Activated T-helper 17 cell treated with anti-CD3 and anti-CD28 coated beads, Interleukin-2, amount 50 U/mL, for 72 hours (primary cell): ENCODE measurements around the gene HES7. TPM values are rescaled to one million over a fixed set of nuclear protein-coding genes. Genes with fewer than 3 reads are reported as not detected.
A peak's percentile ranks its signal among the peaks of the same experiment; 100 is the strongest.
"Not testable (repeated sequence)": the region's sequence is repeated elsewhere in the genome, so short reads cannot be mapped to it uniquely, and the experiment has no call there.

Experiments used
- ATAC-seq: fragments of 150-1000 bp; cut with Tn5 transposase; replicated peaks from 2 replicates; pipeline ENCODE4 v1.10.0; 2021; ENCODE audit warnings: mild to moderate bottlenecking, moderate library complexity
- H3K27ac Mint-ChIP-seq: one replicate; pipeline ENCODE4 v1.8.0; 2022; ENCODE audit warnings: mixed read lengths
- H3K27me3 Mint-ChIP-seq: one replicate; pipeline ENCODE4 v1.8.0; 2022; ENCODE audit warnings: mixed read lengths
- H3K36me3 Mint-ChIP-seq: one replicate; pipeline ENCODE4 v1.8.0; 2022; ENCODE audit warnings: low read depth, mild to moderate bottlenecking, mixed read lengths
- H3K4me1 Mint-ChIP-seq: one replicate; pipeline ENCODE4 v1.8.0; 2022; ENCODE audit warnings: mixed read lengths
- H3K4me3 Mint-ChIP-seq: one replicate; pipeline ENCODE4 v1.8.0; 2022; ENCODE audit warnings: mild to moderate bottlenecking, mixed read lengths
- H3K9me3 Mint-ChIP-seq: one replicate; pipeline ENCODE4 v1.8.0; 2022; ENCODE audit warnings: mixed read lengths
- total RNA-seq, 2 donors: library from RNA; stranded (reverse); gene quantifications; one replicate each; pipeline ENCODE4 v1.2.3, GENCODE V29; 2022

The HES7 gene
- total RNA-seq, 2 donors from 2014 or later: 2.9 to 10.0 TPM

DNA sequence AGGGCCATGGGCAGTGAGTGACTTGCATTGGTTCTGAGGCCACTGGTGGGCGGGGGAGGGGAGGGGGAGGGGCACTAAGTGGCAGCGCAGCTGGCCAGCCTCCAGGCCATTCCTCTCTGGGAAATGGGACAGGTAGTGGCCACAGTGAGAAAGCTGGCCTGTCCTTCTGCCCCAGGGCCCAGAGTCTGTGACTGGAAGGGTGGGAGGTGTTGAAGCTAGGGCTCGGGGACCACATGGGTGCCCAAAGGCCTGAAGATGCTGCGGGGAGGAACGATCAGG, 36.0 kb downstream of the HES7 start:
- no peak for ATAC-seq
- H3K9me3 Mint-ChIP-seq: no peaks in the 10 kb centered on the region
- peaks cover 19% of the 10 kb centered on the region for H3K27me3 Mint-ChIP-seq
- H3K27ac Mint-ChIP-seq: no peak overlapping the region
- no peaks in the 10 kb centered on the region for H3K4me1 Mint-ChIP-seq
- H3K4me3 Mint-ChIP-seq: no peak overlapping the region
- H3K36me3 Mint-ChIP-seq: no peaks in the 10 kb centered on the region

GRCh38 chr17:8087075-8087951, 36.6 kb downstream of the HES7 start, which contains the start of gene ALOX12B:
Gene ALOX12B (minus strand): TSS chr17:8087716. CDS start chr17:8087442, 274 bp downstream.
- no peak within 1 kb of the TSS for H3K27ac Mint-ChIP-seq

GRCh38 chr17:8084250-8084649, 39.7 kb downstream of the HES7 start:
- Mint-ChIP-seq H3K4me3 (no peak overlapping the region), H3K4me1 (no peaks in the 10 kb centered on the region), H3K9me3 (no peaks in the 10 kb centered on the region), H3K27me3 (peaks cover 7% of the 10 kb centered on the region), H3K36me3 (peaks cover 21% of the 10 kb centered on the region), H3K27ac (no peak overlapping the region)
- no peak for ATAC-seq

More at GRCh38 chr17:8087075-8087951, 36.6 kb downstream of the HES7 start, which contains the start of gene ALOX12B:
- Mint-ChIP-seq H3K4me3 (no peak within 1 kb of the TSS), H3K27me3 (peaks cover 16% of the 10 kb centered on the region), H3K4me1 (no peaks in the 10 kb centered on the region), H3K36me3 (no peaks in the 10 kb centered on the region), H3K9me3 (no peaks in the 10 kb centered on the region)
- ATAC-seq: no peak

DNA sequence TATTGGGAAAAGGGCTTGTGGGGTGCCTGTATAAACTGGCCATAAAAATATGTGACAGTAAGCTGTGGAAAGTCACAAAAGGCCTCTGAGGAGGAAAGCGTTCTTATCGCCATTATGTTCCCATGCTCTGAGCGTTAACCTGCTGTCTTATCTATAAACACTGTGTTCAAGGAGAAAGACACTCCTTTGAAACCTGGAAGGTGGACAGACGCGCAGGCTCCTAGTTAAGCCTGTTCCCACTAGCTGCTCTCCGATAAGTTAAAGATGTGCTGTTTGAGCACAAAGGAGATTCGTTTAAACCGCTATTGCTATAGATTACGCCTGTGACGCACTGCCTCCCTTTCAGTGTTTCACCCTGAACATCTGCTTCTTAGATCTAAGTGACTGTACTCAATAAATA, 41.6 kb downstream of the HES7 start:
- Mint-ChIP-seq H3K27ac (no peak overlapping the region), H3K27me3 (no peaks in the 10 kb centered on the region), H3K4me3 (no peak overlapping the region), H3K36me3 (peaks cover 21% of the 10 kb centered on the region), H3K9me3 (no peaks in the 10 kb centered on the region), H3K4me1 (no peaks in the 10 kb centered on the region)
- ATAC-seq: no peak

GRCh38 chr17:8081876-8082275, 42.0 kb downstream of the HES7 start:
- no peaks in the 10 kb centered on the region for H3K9me3 Mint-ChIP-seq
- H3K4me1 Mint-ChIP-seq: no peaks in the 10 kb centered on the region
- no peak for ATAC-seq
- H3K27ac Mint-ChIP-seq: no peak overlapping the region
- peaks cover 21% of the 10 kb centered on the region for H3K36me3 Mint-ChIP-seq
- no peak overlapping the region for H3K4me3 Mint-ChIP-seq
- no peaks in the 10 kb centered on the region for H3K27me3 Mint-ChIP-seq

- ATAC-seq: no peak
- H3K9me3 Mint-ChIP-seq: no peaks in the 10 kb centered on the region
- no peak overlapping the region for H3K27ac Mint-ChIP-seq
- peak overlapping the region; percentile 91 for H3K4me3 Mint-ChIP-seq
- H3K4me1 Mint-ChIP-seq: no peaks in the 10 kb centered on the region
- H3K36me3 Mint-ChIP-seq: peaks cover 21% of the 10 kb centered on the region
- H3K27me3 Mint-ChIP-seq: no peaks in the 10 kb centered on the region
Observed at GRCh38 chr17:8080799-8081219, 43.1 kb downstream of the HES7 start.

- H3K36me3 Mint-ChIP-seq: peaks cover 21% of the 10 kb centered on the region
- no peaks in the 10 kb centered on the region for H3K9me3 Mint-ChIP-seq
- ATAC-seq: no peak
- H3K27ac Mint-ChIP-seq: peak overlapping the region; percentile 76
- no peaks in the 10 kb centered on the region for H3K27me3 Mint-ChIP-seq
- H3K4me3 Mint-ChIP-seq: peak overlapping the region; percentile 91
- H3K4me1 Mint-ChIP-seq: no peaks in the 10 kb centered on the region
Observed at GRCh38 chr17:8080208-8080798, 43.6 kb downstream of the HES7 start.

GRCh38 chr17:8079291-8080207, 44.4 kb downstream of the HES7 start:
- Mint-ChIP-seq H3K36me3 (peaks cover 21% of the 10 kb centered on the region), H3K4me3 (peak overlapping the region; percentile 91), H3K27ac (peak overlapping the region; percentile 76), H3K4me1 (peaks cover 2% of the 10 kb centered on the region), H3K27me3 (peaks cover 6% of the 10 kb centered on the region), H3K9me3 (no peaks in the 10 kb centered on the region)
- peak; percentile 90 for ATAC-seq

- H3K9me3 Mint-ChIP-seq, H3K4me3 Mint-ChIP-seq, ATAC-seq, H3K27ac Mint-ChIP-seq: not testable (repeated sequence)
- H3K27me3 Mint-ChIP-seq: peaks cover 18% of the 10 kb centered on the region
- H3K4me1 Mint-ChIP-seq: peaks cover 15% of the 10 kb centered on the region
- H3K36me3 Mint-ChIP-seq: peaks cover 21% of the 10 kb centered on the region
Observed at GRCh38 chr17:8077939-8078338, 46.0 kb downstream of the HES7 start.

GRCh38 chr17:8076502-8077266, 47.2 kb downstream of the HES7 start:
- ATAC-seq: no peak
- Mint-ChIP-seq H3K27me3 (peaks cover 27% of the 10 kb centered on the region), H3K4me3 (no peak overlapping the region), H3K9me3 (no peaks in the 10 kb centered on the region), H3K27ac (no peak overlapping the region), H3K36me3 (peaks cover 16% of the 10 kb centered on the region), H3K4me1 (peaks cover 20% of the 10 kb centered on the region)

DNA sequence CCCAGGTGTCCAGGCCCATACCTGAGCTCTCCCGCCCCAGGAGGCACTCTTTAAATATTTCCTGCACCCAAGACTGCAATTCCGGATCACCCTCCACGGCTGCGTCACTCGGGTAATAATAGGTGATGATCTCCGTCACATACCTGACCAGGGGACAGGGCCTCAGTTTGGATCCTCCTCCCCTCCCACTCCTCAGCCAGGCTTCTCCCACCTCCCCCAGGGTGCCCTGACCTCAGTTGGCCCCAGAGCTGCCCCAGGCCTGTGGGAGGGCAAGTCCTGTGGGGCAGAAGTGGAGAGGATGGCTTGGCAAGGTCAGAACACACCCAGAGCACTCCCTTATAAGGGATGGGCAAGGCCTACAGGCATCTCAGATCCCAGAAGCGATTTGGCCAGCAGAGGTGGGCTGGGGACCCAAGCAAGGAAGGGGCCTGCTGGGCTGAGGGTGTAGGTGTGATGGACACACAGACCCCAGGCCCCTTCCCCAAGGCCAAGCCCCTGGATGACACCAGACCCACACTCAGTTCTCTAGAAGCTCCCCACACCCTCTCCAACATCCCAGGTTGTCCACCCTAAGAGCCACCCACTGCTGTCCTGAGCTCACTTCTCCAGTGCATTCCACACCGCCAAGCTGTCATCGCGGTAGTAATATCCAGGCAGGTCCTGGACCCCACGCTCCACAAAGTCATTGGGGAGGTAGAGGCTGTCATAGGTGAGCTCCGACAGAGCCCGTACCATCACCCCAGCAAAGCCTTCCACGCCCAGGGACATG, 48.1 kb downstream of the HES7 start:
- H3K4me1 Mint-ChIP-seq: peaks cover 20% of the 10 kb centered on the region
- no peak overlapping the region for H3K4me3 Mint-ChIP-seq
- no peak overlapping the region for H3K27ac Mint-ChIP-seq
- H3K27me3 Mint-ChIP-seq: peaks cover 27% of the 10 kb centered on the region
- H3K36me3 Mint-ChIP-seq: peaks cover 8% of the 10 kb centered on the region
- no peak for ATAC-seq
- H3K9me3 Mint-ChIP-seq: no peaks in the 10 kb centered on the region

GRCh38 chr17:8075081-8075480, 48.8 kb downstream of the HES7 start:
- no peaks in the 10 kb centered on the region for H3K9me3 Mint-ChIP-seq

DNA sequence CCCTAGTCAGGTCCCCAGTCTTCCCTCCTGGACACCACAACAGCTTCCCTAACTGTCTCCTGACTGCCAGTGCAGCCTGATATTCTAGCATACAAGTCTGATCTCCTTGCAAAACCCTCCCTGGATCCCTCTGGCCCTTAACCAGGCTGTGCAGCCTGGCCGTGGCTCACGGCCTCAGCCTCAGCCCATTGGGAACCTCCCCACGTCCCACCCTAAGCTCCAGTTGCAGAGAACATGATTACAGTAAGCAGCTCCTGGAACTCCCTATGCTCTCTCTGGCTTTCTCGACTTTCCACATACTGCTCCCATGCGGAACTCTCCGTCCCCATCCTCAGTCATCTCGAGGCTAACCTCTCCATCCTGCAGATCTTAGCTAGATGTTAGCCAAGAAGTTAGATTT, 49.4 kb downstream of the HES7 start:
- peaks cover 27% of the 10 kb centered on the region for H3K27me3 Mint-ChIP-seq
- peak overlapping the region; percentile 73 for H3K27ac Mint-ChIP-seq

More at GRCh38 chr17:8075081-8075480, 48.8 kb downstream of the HES7 start:
- Mint-ChIP-seq H3K27ac (no peak overlapping the region), H3K4me3 (peak overlapping the region; percentile 86), H3K36me3 (peaks cover 4% of the 10 kb centered on the region), H3K27me3 (peaks cover 27% of the 10 kb centered on the region), H3K4me1 (peaks cover 20% of the 10 kb centered on the region)
- ATAC-seq: no peak

More for the DNA sequence above, 49.4 kb downstream of the HES7 start:
- Mint-ChIP-seq H3K36me3 (no peaks in the 10 kb centered on the region), H3K4me1 (peaks cover 20% of the 10 kb centered on the region), H3K4me3 (peak overlapping the region; percentile 86), H3K9me3 (no peaks in the 10 kb centered on the region)
- no peak for ATAC-seq
